Metanephros (tissue), 1 donor: Measurements from ENCODE around the gene MKLN1. TPM values are rescaled to one million over a fixed set of nuclear protein-coding genes. Genes with fewer than 3 reads are reported as not detected.

Experiments used
- total RNA-seq: library from RNA; depleted of rRNA; stranded (reverse); fragments of >200 nt; gene quantifications from one replicate; pipeline ENCODE4 v1.2.3, GENCODE V29; 2014

The MKLN1 gene
- 63.6 TPM for total RNA-seq

GRCh38 chr7:131327626-131328376, at the start of gene MKLN1:
Gene MKLN1, plus strand, starts transcription at chr7:131327876. Its CDS starts 24 bp downstream, at chr7:131327900.

Other genes starting within 250 kb of the MKLN1 start
- 127 TPM for gene PODXL, start 228.8 kb downstream of the MKLN1 start, total RNA-seq